Vein endothelial cell (primary cell): ENCODE measurements around the gene ZNF497. TPM values are rescaled to one million over a fixed set of nuclear protein-coding genes. Genes with fewer than 3 reads are reported as not detected.

Source experiments
- small RNA-seq: library from RNA; depleted of rRNA; stranded (forward); fragments of <200 nt; gene quantifications from one replicate; pipeline ENCODE3, GENCODE V24; 2012
- total RNA-seq: library from RNA; depleted of rRNA; stranded (reverse); fragments of >200 nt; gene quantifications from 2 replicates; pipeline ENCODE4 v1.2.3, GENCODE V29; 2012

Gene ZNF497
- 0.76 and 0.98 TPM in 2 replicates for total RNA-seq

GRCh38 chr19:58362272-58362994 lies at the start of gene ZNF497:
Gene ZNF497, minus strand, starts transcription at chr19:58362751. Its CDS starts 5,116 bp downstream, at chr19:58357635.

GRCh38 chr19:58408152-58409009 lies 45.8 kb upstream of the ZNF497 start, which contains the start of gene ZNF584:
Gene ZNF584, plus strand, starts transcription at chr19:58408649. Its CDS starts 499 bp downstream, at chr19:58409148.

GRCh38 chr19:58395220-58395978 lies 32.8 kb upstream of the ZNF497 start, which contains the start of gene RNF225:
Gene RNF225, plus strand, starts transcription at chr19:58395656. Its CDS starts 434 bp downstream, at chr19:58396090.

GRCh38 chr19:58386576-58387337 lies 24.2 kb upstream of the ZNF497 start, which contains the start of gene RPS5:
Gene RPS5, plus strand, starts transcription at chr19:58387269. Its CDS starts 869 bp downstream, at chr19:58388138.

GRCh38 chr19:58380662-58381459 lies 18.3 kb upstream of the ZNF497 start, which contains the start of gene ZNF837:
Gene ZNF837, minus strand, starts transcription at chr19:58381030. Its CDS starts 11,698 bp downstream, at chr19:58369332.

GRCh38 chr19:58352760-58353671 lies 9.5 kb downstream of the ZNF497 start, which contains the start of gene A1BG:
Gene A1BG, minus strand, starts transcription at chr19:58353492. Its CDS starts 55 bp downstream, at chr19:58353437.

GRCh38 chr19:58326914-58327726 lies 35.4 kb downstream of the ZNF497 start, which contains the start of gene ZSCAN22:
Gene ZSCAN22, plus strand, starts transcription at chr19:58326994. Its CDS starts 7,809 bp downstream, at chr19:58334803.

GRCh38 chr19:58305065-58305931 lies 57.3 kb downstream of the ZNF497 start, which contains the start of gene ERVK3-1:
Gene ERVK3-1, plus strand, starts transcription at chr19:58305377. Its CDS starts 6,792 bp downstream, at chr19:58312169.

Small RNA genes within 50 kb of the gene (small RNA-seq; reads per million reads assigned to genes)
- gene MIR4754: not detected
- gene MIR6806: not detected
- not detected for gene RNA5SP473

Other genes starting within 250 kb of the ZNF497 start
- gene ZNF329, start 212.0 kb downstream of the ZNF497 start, total RNA-seq: 10.1 and 10.5 TPM in 2 replicates
- 20.3 and 23.2 TPM in 2 replicates for gene ZNF274, start 179.7 kb downstream of the ZNF497 start, total RNA-seq
- gene ZNF544, start 133.8 kb downstream of the ZNF497 start, total RNA-seq: 50.3 and 53.6 TPM in 2 replicates
- gene ZNF8, start 83.8 kb downstream of the ZNF497 start, total RNA-seq: 8.2 and 8.5 TPM in 2 replicates
- 21.6 and 25.9 TPM in 2 replicates for gene ERVK3-1, start 57.4 kb downstream of the ZNF497 start, total RNA-seq
- gene ZSCAN22, start 35.8 kb downstream of the ZNF497 start, total RNA-seq: 3.9 and 4.6 TPM in 2 replicates
- 0.33 and 4.0 TPM in 2 replicates for gene A1BG, start 9.3 kb downstream of the ZNF497 start, total RNA-seq
- gene ZNF837, start 18.3 kb upstream of the ZNF497 start, total RNA-seq: 2.3 and 2.5 TPM in 2 replicates
- 1,488 and 1,703 TPM in 2 replicates for gene RPS5, start 24.5 kb upstream of the ZNF497 start, total RNA-seq
- gene RNF225, start 32.9 kb upstream of the ZNF497 start, total RNA-seq: 0.33 and 0.67 TPM in 2 replicates
- gene ZNF584, start 45.9 kb upstream of the ZNF497 start, total RNA-seq: 10.2 and 11.1 TPM in 2 replicates
- gene ZNF132, start 77.4 kb upstream of the ZNF497 start, total RNA-seq: 7.3 and 7.5 TPM in 2 replicates
- 8.5 and 12.2 TPM in 2 replicates for gene ZNF324B, start 88.9 kb upstream of the ZNF497 start, total RNA-seq
- 17.6 and 20.6 TPM in 2 replicates for gene ZNF324, start 104.3 kb upstream of the ZNF497 start, total RNA-seq
- 8.6 and 10.1 TPM in 2 replicates for gene ZNF446, start 113.6 kb upstream of the ZNF497 start, total RNA-seq
- gene SLC27A5, start 149.2 kb upstream of the ZNF497 start, total RNA-seq: 5.2 and 6.5 TPM in 2 replicates
- 9.6 and 12.4 TPM in 2 replicates for gene ZBTB45, start 157.1 kb upstream of the ZNF497 start, total RNA-seq
- 350 and 379 TPM in 2 replicates for gene TRIM28, start 181.3 kb upstream of the ZNF497 start, total RNA-seq
- 74.3 and 84.6 TPM in 2 replicates for gene CHMP2A, start 192.4 kb upstream of the ZNF497 start, total RNA-seq
- 93.2 and 104 TPM in 2 replicates for gene UBE2M, start 195.9 kb upstream of the ZNF497 start, total RNA-seq
- 17.4 and 19.6 TPM in 2 replicates for gene MZF1, start 210.6 kb upstream of the ZNF497 start, total RNA-seq